ENCODE measurements around the gene ATP8B1. TPM values are rescaled to one million over a fixed set of nuclear protein-coding genes. Genes with fewer than 3 reads are reported as not detected.

Gene ATP8B1
- total RNA-seq, 1 donor from 2014 or later: 0.15 TPM

- Histone ChIP-seq H3K4me1 (peaks cover 6% of the 10 kb centered on the region), H3F3A (ENCODE audit: low read depth) (peaks cover 3% of the 10 kb centered on the region), H4K20me1 (ENCODE audit: low read depth) (peaks cover 23% of the 10 kb centered on the region), H3K9ac (no peak overlapping the region), H3K27ac (no peak overlapping the region), H3K27me3 (peaks cover 87% of the 10 kb centered on the region), H3K4me2 (peak overlapping the region; percentile 99), H3K9me3 (ENCODE audit: low read depth) (no peaks in the 10 kb centered on the region), H3K79me2 (ENCODE audit: low read depth) (no peaks in the 10 kb centered on the region), H3K36me3 (no peaks in the 10 kb centered on the region), H3K4me3 (peak overlapping the region; percentile 63), H2AFZ (replicated peaks) (peak overlapping the region; percentile 68)
- Mint-ChIP-seq H3K9me3 (no peaks in the 10 kb centered on the region), H3K27me3 (ENCODE audit: insufficient read depth, low read depth) (peaks cover 51% of the 10 kb centered on the region), H3K4me1 (peaks cover 14% of the 10 kb centered on the region), H3K4me3 (peak overlapping the region; percentile 80), H3K27ac (no peak overlapping the region), H3K36me3 (no peaks in the 10 kb centered on the region)
- DNase-seq (ENCODE audit: low spot score): peak; percentile 35
- TF ChIP-seq EZH2 (IDR thresholded peaks at IDR 0.05) (peak; percentile 90), EZH2phosphoT487 (IDR thresholded peaks at IDR 0.05) (peak; percentile 87), CTCF (IDR thresholded peaks at IDR 0.05) (no peak)
Observed at GRCh38 chr18:57802213-57803102, 657 bp downstream of the ATP8B1 start.

- H3F3A ChIP-seq (ENCODE audit: low read depth): peaks cover 3% of the 10 kb centered on the region
- Mint-ChIP-seq H3K4me1 (peaks cover 20% of the 10 kb centered on the region), H3K4me3 (peak overlapping the region; percentile 80), H3K27me3 (ENCODE audit: insufficient read depth, low read depth) (peaks cover 49% of the 10 kb centered on the region), H3K9me3 (no peaks in the 10 kb centered on the region), H3K27ac (no peak overlapping the region), H3K36me3 (no peaks in the 10 kb centered on the region)
- peak; percentile 34 for DNase-seq (ENCODE audit: low spot score)
- TF ChIP-seq EZH2phosphoT487 (IDR thresholded peaks at IDR 0.05) (peak; percentile 3), CTCF (IDR thresholded peaks at IDR 0.05) (no peak), EZH2 (IDR thresholded peaks at IDR 0.05) (peak; percentile 97)
- H3K4me2 ChIP-seq: peak overlapping the region; percentile 99
- H3K9ac ChIP-seq: no peak overlapping the region
- H3K4me1 ChIP-seq: peaks cover 10% of the 10 kb centered on the region
- H3K79me2 ChIP-seq (ENCODE audit: low read depth): no peaks in the 10 kb centered on the region
- peaks cover 83% of the 10 kb centered on the region for H3K27me3 ChIP-seq
- H2AFZ ChIP-seq (replicated peaks): peak overlapping the region; percentile 68
- no peaks in the 10 kb centered on the region for H3K36me3 ChIP-seq
- no peak overlapping the region for H3K27ac ChIP-seq
- peaks cover 23% of the 10 kb centered on the region for H4K20me1 ChIP-seq (ENCODE audit: low read depth)
- H3K9me3 ChIP-seq (ENCODE audit: low read depth): no peaks in the 10 kb centered on the region
- H3K4me3 ChIP-seq: peak overlapping the region; percentile 63
Observed at GRCh38 chr18:57801761-57802212, 1.3 kb downstream of the ATP8B1 start.

- Histone ChIP-seq H3F3A (ENCODE audit: low read depth) (peaks cover 3% of the 10 kb centered on the region), H3K9ac (no peak overlapping the region), H3K79me2 (ENCODE audit: low read depth) (no peaks in the 10 kb centered on the region), H2AFZ (replicated peaks) (no peak overlapping the region), H3K9me3 (ENCODE audit: low read depth) (no peaks in the 10 kb centered on the region), H3K4me1 (peaks cover 10% of the 10 kb centered on the region), H3K27me3 (peaks cover 81% of the 10 kb centered on the region), H4K20me1 (ENCODE audit: low read depth) (peaks cover 23% of the 10 kb centered on the region), H3K4me2 (peak overlapping the region; percentile 99), H3K27ac (no peak overlapping the region), H3K4me3 (peak overlapping the region; percentile 63), H3K36me3 (no peaks in the 10 kb centered on the region)
- DNase-seq (ENCODE audit: low spot score): no peak
- Mint-ChIP-seq H3K27me3 (ENCODE audit: insufficient read depth, low read depth) (peaks cover 48% of the 10 kb centered on the region), H3K4me3 (peak overlapping the region; percentile 80), H3K36me3 (no peaks in the 10 kb centered on the region), H3K9me3 (no peaks in the 10 kb centered on the region), H3K27ac (no peak overlapping the region), H3K4me1 (peaks cover 21% of the 10 kb centered on the region)
- no peak for TF ChIP-seq EZH2 (IDR thresholded peaks at IDR 0.05)
- no peak for TF ChIP-seq EZH2phosphoT487 (IDR thresholded peaks at IDR 0.05)
- no peak for TF ChIP-seq CTCF (IDR thresholded peaks at IDR 0.05)
Observed at GRCh38 chr18:57801325-57801724, 1.8 kb downstream of the ATP8B1 start.
